NOMO-1 treated with DMSO at 0.1 percent for 48 hours (cell line): ENCODE results near the gene HDGFL2.

ENCODE experiments used
- DNase-seq: peaks from one replicate; lab custom pipeline; 2025; ENCODE audit not compliant: unreplicated experiment; lab: John Stamatoyannopoulos, UW

The HDGFL2 gene

GRCh38 chr19:4444765-4445741, 27.0 kb upstream of the HDGFL2 start:
- DNase-seq: no peak

- DNase-seq: no peak
These were observed 26.0 kb upstream of the HDGFL2 start for GRCh38 chr19:4445963-4446703.

GRCh38 chr19:4446704-4447200, 25.3 kb upstream of the HDGFL2 start:
- DNase-seq: no peak

GRCh38 chr19:4447327-4448146, 24.6 kb upstream of the HDGFL2 start:
- no peak for DNase-seq

GRCh38 chr19:4448147-4448985, 23.7 kb upstream of the HDGFL2 start:
- DNase-seq: no peak

GRCh38 chr19:4449022-4449638, 23.0 kb upstream of the HDGFL2 start:
- no peak for DNase-seq

- no peak for DNase-seq
These were observed 22.5 kb upstream of the HDGFL2 start for GRCh38 chr19:4449639-4450028.

GRCh38 chr19:4452230-4452990, 19.7 kb upstream of the HDGFL2 start:
- DNase-seq: no peak

- no peak for DNase-seq
These were observed 18.6 kb upstream of the HDGFL2 start for GRCh38 chr19:4453232-4454179.

- no peak for DNase-seq
These were observed 17.1 kb upstream of the HDGFL2 start for GRCh38 chr19:4454747-4455718.

- DNase-seq: no peak
These were observed 16.2 kb upstream of the HDGFL2 start for GRCh38 chr19:4455719-4456475.

GRCh38 chr19:4456476-4456842, 15.6 kb upstream of the HDGFL2 start:
- DNase-seq: peak; percentile 50

GRCh38 chr19:4456843-4457653, 15.0 kb upstream of the HDGFL2 start:
- DNase-seq: no peak

- DNase-seq: peak; percentile 96
These were observed 14.3 kb upstream of the HDGFL2 start, which contains the start of gene UBXN6 for GRCh38 chr19:4457654-4458395. Gene UBXN6, minus strand, starts transcription at chr19:4457794. Its CDS starts 97 bp downstream, at chr19:4457697.
